SJSA1 (cell line): Measurements from ENCODE around the gene TADA2B. TPM values are rescaled to one million over a fixed set of nuclear protein-coding genes. Genes with fewer than 3 reads are reported as not detected.
A peak's percentile ranks its signal among the peaks of the same experiment; 100 is the strongest.

ENCODE experiments used
- DNase-seq, 2 experiments: peaks; one replicate each; pipeline ENCODE4 v3.0.0-alpha.2; 2015 to 2020; ENCODE audit warnings: low spot score in 2 of 2, low read depth in 1 of 2
- H3K27ac ChIP-seq: fragments of 250-450 bp; sonication (Bioruptor Pico); 2 replicates; pipeline ENCODE4 v1.5.1; 2020; ENCODE audit warnings: mild to moderate bottlenecking, moderate library complexity
- H3K27me3 ChIP-seq: fragments of 250-450 bp; sonication (Bioruptor Pico); replicated peaks from 2 replicates; pipeline ENCODE4 v1.5.1; 2020; ENCODE audit warnings: mild to moderate bottlenecking, moderate library complexity
- H3K36me3 ChIP-seq: fragments of 250-450 bp; sonication (Bioruptor Pico); 2 replicates; pipeline ENCODE4 v1.5.1; 2020; ENCODE audit warnings: mild to moderate bottlenecking
- H3K4me1 ChIP-seq: fragments of 250-450 bp; sonication (Bioruptor Pico); replicated peaks from 2 replicates; pipeline ENCODE4 v1.6.1; 2021; ENCODE audit warnings: mild to moderate bottlenecking
- H3K4me3 ChIP-seq: fragments of 250-450 bp; sonication (Bioruptor Pico); 2 replicates; pipeline ENCODE4 v1.5.1; 2020; ENCODE audit warnings: mild to moderate bottlenecking
- H3K9me3 ChIP-seq: fragments of 250-450 bp; sonication (Bioruptor Pico); replicated peaks from 2 replicates; pipeline ENCODE4 v1.5.1; 2020; ENCODE audit warnings: mild to moderate bottlenecking
- total RNA-seq: library from RNA; depleted of rRNA; stranded (reverse); fragments of >200 nt; shearing (Covaris generic); gene quantifications from 2 replicates; pipeline ENCODE4 v1.2.3, GENCODE V29; 2014

TADA2B gene
- total RNA-seq, 1 experiment from 2014 or later = 7.7 TPM

GRCh38 chr4:7063362-7063761 lies 20.2 kb downstream of the TADA2B start:
- no peak overlapping the region for H3K27ac ChIP-seq
- H3K36me3 ChIP-seq = peaks cover 21% of the 10 kb centered on the region
- H3K4me1 ChIP-seq = 0 out of 2 replicates have a peak, but pooled peaks cover 5% of the 10 kb centered on the region
- no peak for DNase-seq
- H3K4me3 ChIP-seq = no peak overlapping the region
- H3K9me3 ChIP-seq = no peaks in the 10 kb centered on the region
- H3K27me3 ChIP-seq = no peaks in the 10 kb centered on the region

GRCh38 chr4:7066006-7066405 lies 22.8 kb downstream of the TADA2B start:
- no peaks in the 10 kb centered on the region for H3K9me3 ChIP-seq
- no peak overlapping the region for H3K27ac ChIP-seq
- DNase-seq = no peak
- no peaks in the 10 kb centered on the region for H3K27me3 ChIP-seq
- H3K36me3 ChIP-seq = peaks cover 21% of the 10 kb centered on the region
- no peak overlapping the region for H3K4me3 ChIP-seq
- H3K4me1 ChIP-seq = peaks cover 8% of the 10 kb centered on the region; the same call in 1 of the 2 replicates

- Histone ChIP-seq H3K9me3 (no peaks in the 10 kb centered on the region), H3K4me1 (peaks cover 8% of the 10 kb centered on the region; the same call in 1 of the 2 replicates), H3K27me3 (no peaks in the 10 kb centered on the region), H3K27ac (no peak overlapping the region), H3K4me3 (no peak overlapping the region), H3K36me3 (peaks cover 21% of the 10 kb centered on the region)
- no peak for DNase-seq
These were observed 23.3 kb downstream of the TADA2B start for GRCh38 chr4:7066493-7066892.

- Histone ChIP-seq H3K4me1 (peaks cover 8% of the 10 kb centered on the region; the same call in 1 of the 2 replicates), H3K9me3 (no peaks in the 10 kb centered on the region), H3K27me3 (no peaks in the 10 kb centered on the region), H3K4me3 (peak overlapping the region; percentile 85), H3K27ac (no peak overlapping the region; the same call in 1 of the 2 replicates), H3K36me3 (peaks cover 18% of the 10 kb centered on the region; the same call in 1 of the 2 replicates)
- DNase-seq = no peak
These were observed 23.9 kb downstream of the TADA2B start for GRCh38 chr4:7067126-7067451.

GRCh38 chr4:7067452-7068278 lies 24.5 kb downstream of the TADA2B start, which contains the start of gene GRPEL1:
GRPEL1 (minus strand) TSS chr4:7068064; CDS start chr4:7068032, 32 bp downstream.
- DNase-seq = peak; percentile 94 to 96
- peak within 1 kb of the TSS; percentile 40 for H3K27ac ChIP-seq
- H3K4me3 ChIP-seq = peak within 1 kb of the TSS; percentile 85
- no peaks in the 10 kb centered on the region for H3K9me3 ChIP-seq
- H3K4me1 ChIP-seq = peaks cover 8% of the 10 kb centered on the region; the same call in 1 of the 2 replicates
- H3K36me3 ChIP-seq = peaks cover 18% of the 10 kb centered on the region; the same call in 1 of the 2 replicates
- H3K27me3 ChIP-seq = no peaks in the 10 kb centered on the region

GRCh38 chr4:7068279-7068842 lies 25.2 kb downstream of the TADA2B start:
- no peaks in the 10 kb centered on the region for H3K9me3 ChIP-seq
- no peaks in the 10 kb centered on the region for H3K27me3 ChIP-seq
- H3K36me3 ChIP-seq = peaks cover 16% of the 10 kb centered on the region; the same call in 1 of the 2 replicates
- H3K4me3 ChIP-seq = peak overlapping the region; percentile 85
- peak in 1 of 2 experiments; percentile 13 for DNase-seq
- H3K27ac ChIP-seq = no peak overlapping the region
- H3K4me1 ChIP-seq = peaks cover 8% of the 10 kb centered on the region; the same call in 1 of the 2 replicates

GRCh38 chr4:7068883-7069282 lies 25.7 kb downstream of the TADA2B start:
- no peak for DNase-seq
- H3K27ac ChIP-seq = no peak overlapping the region

GRCh38 chr4:7070729-7071511 lies 27.7 kb downstream of the TADA2B start:
- Histone ChIP-seq H3K4me1 (peaks cover 8% of the 10 kb centered on the region; the same call in 1 of the 2 replicates), H3K36me3 (peaks cover 6% of the 10 kb centered on the region; the same call in 1 of the 2 replicates), H3K9me3 (no peaks in the 10 kb centered on the region), H3K27me3 (no peaks in the 10 kb centered on the region), H3K27ac (no peak overlapping the region), H3K4me3 (no peak overlapping the region)
- DNase-seq = peak; percentile 36 to 52

More at GRCh38 chr4:7068883-7069282, 25.7 kb downstream of the TADA2B start:
- Histone ChIP-seq H3K9me3 (no peaks in the 10 kb centered on the region), H3K4me3 (peak overlapping the region; percentile 85), H3K27me3 (no peaks in the 10 kb centered on the region), H3K36me3 (peaks cover 11% of the 10 kb centered on the region; the same call in 1 of the 2 replicates), H3K4me1 (peaks cover 8% of the 10 kb centered on the region; the same call in 1 of the 2 replicates)

GRCh38 chr4:7073059-7073458 lies 29.9 kb downstream of the TADA2B start:
- no peaks in the 10 kb centered on the region for H3K27me3 ChIP-seq
- peaks cover 3% of the 10 kb centered on the region; the same call in 1 of the 2 replicates for H3K4me1 ChIP-seq
- no peak for DNase-seq
- no peaks in the 10 kb centered on the region for H3K9me3 ChIP-seq
- H3K4me3 ChIP-seq = no peak overlapping the region
- H3K27ac ChIP-seq = no peak overlapping the region
- H3K36me3 ChIP-seq = no peaks in the 10 kb centered on the region

- Histone ChIP-seq H3K4me3 (no peak overlapping the region), H3K27ac (no peak overlapping the region)
These were observed 30.6 kb downstream of the TADA2B start for GRCh38 chr4:7073526-7074390.

GRCh38 chr4:7074426-7074825 lies 31.3 kb downstream of the TADA2B start:
- Histone ChIP-seq H3K27me3 (no peaks in the 10 kb centered on the region), H3K4me1 (no peaks in the 10 kb centered on the region), H3K4me3 (no peak overlapping the region), H3K36me3 (no peaks in the 10 kb centered on the region), H3K27ac (no peak overlapping the region), H3K9me3 (no peaks in the 10 kb centered on the region)
- no peak for DNase-seq

More at GRCh38 chr4:7073526-7074390, 30.6 kb downstream of the TADA2B start:
- Histone ChIP-seq H3K9me3 (no peaks in the 10 kb centered on the region), H3K36me3 (no peaks in the 10 kb centered on the region), H3K4me1 (peaks cover 3% of the 10 kb centered on the region; the same call in 1 of the 2 replicates), H3K27me3 (no peaks in the 10 kb centered on the region)
- DNase-seq = peak in 1 of 2 experiments; percentile 9

- H3K27ac ChIP-seq = no peak overlapping the region
- DNase-seq = no peak
- no peaks in the 10 kb centered on the region for H3K4me1 ChIP-seq
- H3K9me3 ChIP-seq = no peaks in the 10 kb centered on the region
- H3K27me3 ChIP-seq = no peaks in the 10 kb centered on the region
- no peak overlapping the region for H3K4me3 ChIP-seq
- H3K36me3 ChIP-seq = no peaks in the 10 kb centered on the region
These were observed 33.0 kb downstream of the TADA2B start for GRCh38 chr4:7075962-7076695.
